Activated CD8-positive, alpha-beta T cell treated with anti-CD3 and anti-CD28 coated beads, Interleukin-2, amount 10 ng/mL, durations not matched to agents 7 days and 5 days (primary cell): Measurements from ENCODE around the gene NLGN1. TPM values are rescaled to one million over a fixed set of nuclear protein-coding genes. Genes with fewer than 3 reads are reported as not detected.

Experiments
- ATAC-seq: fragments of 150-1000 bp; cut with Tn5 transposase; one replicate; pipeline ENCODE4 v1.10.0; 2021; ENCODE audit warnings: moderate library complexity
- CTCF ChIA-PET: fragments of 350-600 bp; sonication (Branson Sonifier 250); formaldehyde crosslinking; loops from one replicate; lab custom pipeline; 2021; ENCODE audit warnings: antibody characterized with exemption; lab: Charles Lee
- POLR2A ChIA-PET: fragments of 350-600 bp; sonication (Branson Sonifier 250); formaldehyde crosslinking; loops from one replicate; lab custom pipeline; 2021; ENCODE audit warnings: antibody characterized with exemption; lab: Charles Lee
- DNase-seq: peaks from one replicate; pipeline ENCODE4 v3.0.0-alpha.2; 2020
- H3K27ac Mint-ChIP-seq: one replicate; pipeline ENCODE4 v1.8.0; 2021; ENCODE audit warnings: mild to moderate bottlenecking, mixed read lengths
- H3K27me3 Mint-ChIP-seq: one replicate; pipeline ENCODE4 v1.8.0; 2021; ENCODE audit warnings: low read depth, mixed read lengths
- H3K36me3 Mint-ChIP-seq: one replicate; pipeline ENCODE4 v1.8.0; 2021; ENCODE audit warnings: low read depth, mixed read lengths
- H3K4me1 Mint-ChIP-seq: one replicate; pipeline ENCODE4 v1.8.0; 2021; ENCODE audit warnings: low read depth, mixed read lengths
- H3K4me3 Mint-ChIP-seq: one replicate; pipeline ENCODE4 v1.8.0; 2021; ENCODE audit warnings: mild to moderate bottlenecking, mixed read lengths
- H3K9me3 Mint-ChIP-seq: one replicate; pipeline ENCODE4 v1.8.0; 2022; ENCODE audit warnings: mixed read lengths; ENCODE audit not compliant: insufficient read depth
- total RNA-seq, 2 experiments: library from RNA; stranded (reverse); gene quantifications; one replicate each; pipeline ENCODE4 v1.2.3, GENCODE V29; 2021

The NLGN1 gene
- total RNA-seq, 2 experiments from 2014 or later, result not detected

DNA sequence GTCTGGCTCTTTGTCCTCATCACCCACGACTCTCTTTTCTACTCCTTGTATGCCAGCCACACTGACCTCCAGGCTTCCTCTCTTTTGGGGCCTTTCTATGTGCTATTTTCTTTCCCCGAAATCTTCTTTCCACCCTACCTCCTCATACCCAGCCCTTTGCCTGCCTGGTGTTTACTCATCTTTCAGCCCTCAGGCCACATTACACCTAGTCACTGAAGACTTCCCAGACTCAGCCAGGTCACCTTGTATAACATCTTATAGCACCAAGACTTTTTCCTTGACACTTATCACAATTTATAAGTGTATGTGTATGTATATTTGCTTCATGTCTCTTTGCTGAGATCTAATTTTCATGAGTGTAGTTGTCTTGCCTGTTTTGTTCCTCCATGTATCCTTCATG, 396.4 kb downstream of the NLGN1 start:
- H3K27ac Mint-ChIP-seq, result no peak overlapping the region
- CTCF ChIA-PET, result no interaction called here
- no peak overlapping the region for H3K4me3 Mint-ChIP-seq
- H3K9me3 Mint-ChIP-seq, result no peaks in the 10 kb centered on the region
- DNase-seq (no peak), ATAC-seq (no peak)
- POLR2A ChIA-PET, result interaction anchor here (0.6 kb wide), 1 partner anchor 44 kb away, joined by 4 read pairs; no protein-coding TSS in a partner anchor
- no peaks in the 10 kb centered on the region for H3K27me3 Mint-ChIP-seq
- H3K36me3 Mint-ChIP-seq, result no peaks in the 10 kb centered on the region
- H3K4me1 Mint-ChIP-seq, result no peaks in the 10 kb centered on the region

DNA sequence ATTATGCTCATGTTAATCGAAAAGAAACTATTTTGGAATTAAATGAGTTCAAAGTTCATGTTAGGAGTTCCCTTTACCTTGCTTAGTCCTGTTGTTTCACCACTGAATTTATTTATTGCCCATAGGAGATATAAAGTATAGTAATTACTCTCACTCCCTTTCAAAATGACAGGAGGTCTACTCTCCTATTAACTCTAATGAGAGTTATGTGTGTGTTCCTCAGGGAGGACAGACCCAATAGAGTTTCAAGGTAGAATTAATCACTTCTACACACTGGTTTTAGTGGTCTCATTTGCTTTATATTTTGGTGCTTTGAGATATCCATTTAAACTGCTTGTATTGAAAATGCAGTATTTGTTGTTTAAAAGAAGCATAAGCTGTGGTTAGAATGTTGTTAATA, 398.9 kb downstream of the NLGN1 start:
- Mint-ChIP-seq H3K9me3 (no peaks in the 10 kb centered on the region), H3K27ac (no peak overlapping the region), H3K27me3 (no peaks in the 10 kb centered on the region), H3K4me3 (no peak overlapping the region), H3K36me3 (no peaks in the 10 kb centered on the region), H3K4me1 (no peaks in the 10 kb centered on the region)
- ChIA-PET POLR2A (no interaction called here), CTCF (no interaction called here)
- no peak for ATAC-seq
- no peak for DNase-seq

DNA sequence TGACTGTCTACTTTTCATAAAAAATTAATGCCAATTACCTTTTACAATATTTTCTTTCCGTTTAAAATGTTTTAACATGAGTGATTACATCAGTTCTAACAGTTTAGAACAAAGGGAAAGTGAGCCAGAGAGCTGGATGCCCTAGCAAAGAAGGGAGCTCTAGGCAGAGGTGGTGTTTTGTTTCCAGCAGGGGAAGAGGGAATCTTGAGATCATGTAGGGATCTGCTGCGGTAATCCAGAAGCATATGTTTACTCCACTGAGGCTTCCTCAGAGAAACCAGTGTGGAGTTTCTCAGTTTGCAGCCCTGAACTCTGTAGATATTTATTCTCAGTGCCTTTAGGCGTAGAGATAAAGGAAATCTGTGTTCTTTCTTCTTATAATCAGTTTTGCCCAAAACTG, 399.3 kb downstream of the NLGN1 start:
- Mint-ChIP-seq H3K4me1 (no peaks in the 10 kb centered on the region), H3K27ac (no peak overlapping the region), H3K9me3 (no peaks in the 10 kb centered on the region), H3K36me3 (no peaks in the 10 kb centered on the region), H3K4me3 (no peak overlapping the region), H3K27me3 (no peaks in the 10 kb centered on the region)
- DNase-seq, result no peak
- CTCF ChIA-PET, result no interaction called here
- POLR2A ChIA-PET, result no interaction called here
- no peak for ATAC-seq

DNA sequence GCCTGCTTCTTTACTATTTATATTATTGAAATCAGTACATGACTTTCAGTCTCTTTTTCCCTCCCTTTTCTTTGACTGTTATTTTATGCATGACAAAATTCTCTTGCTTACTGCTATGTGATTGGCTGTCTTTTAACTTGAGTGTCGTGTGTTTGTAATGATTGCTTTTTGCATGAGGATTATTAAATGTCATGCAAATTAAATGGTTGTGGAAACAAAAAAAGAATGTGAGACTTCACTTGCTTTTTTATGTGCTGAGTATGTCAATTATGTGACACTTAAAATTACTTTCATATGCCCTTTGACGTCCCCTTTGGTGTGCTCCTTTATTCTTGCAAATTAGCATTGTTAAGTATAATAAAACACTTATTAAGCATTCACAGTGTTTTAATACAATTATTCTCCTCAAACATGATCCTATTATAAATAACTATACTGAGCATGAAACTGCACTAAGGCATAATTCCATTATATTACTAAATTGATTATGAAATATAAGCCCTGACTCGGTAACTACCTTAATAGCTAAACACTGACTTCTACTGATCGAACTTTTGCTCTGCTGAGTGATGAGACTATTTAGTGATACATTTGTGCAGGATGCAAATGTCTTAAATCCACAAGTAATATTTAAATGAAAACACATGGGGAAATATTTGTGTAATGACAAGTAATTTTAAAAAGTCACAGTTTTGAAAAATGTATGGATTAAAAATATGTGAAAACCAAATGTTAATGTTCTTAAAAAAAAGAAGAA, 401.7 kb downstream of the NLGN1 start:
- CTCF ChIA-PET, result no interaction called here
- H3K9me3 Mint-ChIP-seq, result no peaks in the 10 kb centered on the region
- no peaks in the 10 kb centered on the region for H3K4me1 Mint-ChIP-seq
- POLR2A ChIA-PET, result no interaction called here
- no peak overlapping the region for H3K27ac Mint-ChIP-seq
- H3K36me3 Mint-ChIP-seq, result no peaks in the 10 kb centered on the region
- H3K27me3 Mint-ChIP-seq, result no peaks in the 10 kb centered on the region
- DNase-seq (no peak), ATAC-seq (no peak)
- no peak overlapping the region for H3K4me3 Mint-ChIP-seq

DNA sequence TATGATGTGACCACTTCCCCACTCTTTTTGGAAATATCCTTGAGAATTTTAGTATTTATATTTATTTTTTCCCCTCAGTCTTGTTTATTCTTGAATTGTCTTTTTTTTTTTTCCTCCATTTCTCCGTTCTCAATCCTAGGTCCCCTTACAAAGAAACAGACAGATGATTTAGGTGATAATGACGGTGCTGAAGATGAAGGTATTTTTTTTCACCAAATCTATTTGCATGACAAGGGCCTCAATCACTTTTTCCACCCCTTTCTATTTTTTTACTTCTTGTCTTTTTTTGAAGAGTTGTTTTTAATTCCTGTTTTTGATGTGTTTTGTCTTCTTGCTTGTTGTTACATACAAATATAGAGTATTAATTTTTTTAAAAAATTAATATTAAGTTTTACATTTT, 402.6 kb downstream of the NLGN1 start:
- no peak for DNase-seq
- no peaks in the 10 kb centered on the region for H3K36me3 Mint-ChIP-seq
- no peak overlapping the region for H3K4me3 Mint-ChIP-seq

DNA sequence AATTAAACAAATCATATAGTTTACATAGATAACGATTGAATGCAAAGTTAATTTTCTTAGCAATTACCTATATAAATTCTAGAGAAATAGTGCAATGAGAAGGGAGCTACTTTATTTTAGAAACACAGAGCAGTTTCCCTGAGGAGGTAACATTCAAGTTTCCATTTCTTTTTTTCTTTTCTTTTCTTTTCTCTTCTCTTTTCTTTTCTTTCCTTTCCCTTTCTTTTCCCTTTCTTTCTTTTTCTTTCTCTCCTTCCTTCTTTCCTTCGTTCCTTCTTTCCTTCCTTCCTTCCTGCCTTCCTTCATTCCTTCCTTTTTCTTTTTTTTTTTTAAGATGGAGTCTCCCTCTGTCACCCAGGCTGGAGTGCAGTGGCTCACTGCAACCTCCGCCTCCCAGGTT, 417.3 kb downstream of the NLGN1 start:
- POLR2A ChIA-PET, result no interaction called here
- H3K36me3 Mint-ChIP-seq, result no peaks in the 10 kb centered on the region
- no peaks in the 10 kb centered on the region for H3K9me3 Mint-ChIP-seq
- CTCF ChIA-PET, result no interaction called here
- ATAC-seq (no peak), DNase-seq (no peak)
- H3K4me3 Mint-ChIP-seq, result no peak overlapping the region
- no peaks in the 10 kb centered on the region for H3K27me3 Mint-ChIP-seq
- no peak overlapping the region for H3K27ac Mint-ChIP-seq
- no peaks in the 10 kb centered on the region for H3K4me1 Mint-ChIP-seq

More for the DNA sequence above, 402.6 kb downstream of the NLGN1 start:
- Mint-ChIP-seq H3K27me3 (no peaks in the 10 kb centered on the region), H3K4me1 (no peaks in the 10 kb centered on the region), H3K9me3 (no peaks in the 10 kb centered on the region), H3K27ac (no peak overlapping the region)
- ATAC-seq, result no peak
- ChIA-PET CTCF (no interaction called here), POLR2A (no interaction called here)

DNA sequence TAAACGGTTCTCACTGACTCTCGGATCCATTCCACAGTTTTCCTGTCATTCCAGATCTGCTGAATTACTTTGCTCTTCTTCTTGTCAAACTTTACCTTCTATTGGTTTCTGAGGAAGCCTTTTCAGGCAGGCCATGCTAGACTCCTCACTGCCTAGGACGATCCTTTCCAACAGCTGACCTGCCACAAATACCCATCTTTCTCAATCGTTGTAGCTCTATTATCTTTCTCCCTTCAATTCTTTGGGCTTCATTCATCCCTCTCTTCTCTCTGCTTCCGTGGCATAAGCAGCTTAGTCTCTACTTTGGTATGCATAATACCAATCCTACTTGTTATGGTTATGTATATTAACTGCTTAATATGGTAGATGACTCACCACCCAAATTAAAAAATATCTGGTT, 421.8 kb downstream of the NLGN1 start:
- ChIA-PET CTCF (no interaction called here), POLR2A (no interaction called here)
- Mint-ChIP-seq H3K36me3 (no peaks in the 10 kb centered on the region), H3K9me3 (no peaks in the 10 kb centered on the region), H3K27me3 (no peaks in the 10 kb centered on the region), H3K4me1 (no peaks in the 10 kb centered on the region), H3K27ac (no peak overlapping the region), H3K4me3 (no peak overlapping the region)
- no peak for DNase-seq
- ATAC-seq, result no peak

DNA sequence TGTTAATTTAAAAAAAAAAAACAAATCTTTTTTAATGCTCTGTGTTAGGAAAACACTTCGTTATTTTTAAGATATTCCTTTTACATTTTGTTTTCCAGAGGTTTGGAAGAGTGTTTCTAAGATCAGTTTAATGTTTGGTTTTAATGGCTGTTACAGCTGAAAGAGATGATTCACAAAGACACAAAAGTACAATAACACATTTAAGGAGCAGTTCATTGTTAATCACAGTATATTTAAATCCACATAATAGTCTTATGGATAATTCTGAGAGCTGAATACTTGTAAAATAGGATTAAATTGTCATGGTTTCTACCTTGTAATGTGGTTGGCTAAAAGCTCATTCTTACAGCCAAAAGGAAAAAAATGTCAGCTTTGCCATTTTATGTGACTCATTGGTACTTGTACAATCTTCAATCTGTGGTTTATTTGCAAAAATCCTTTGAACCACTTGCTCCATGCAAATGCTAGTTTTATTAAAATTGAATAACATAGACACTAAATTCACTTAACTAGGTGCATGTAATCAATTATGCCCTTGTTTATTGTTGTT, 426.4 kb downstream of the NLGN1 start:
- ChIA-PET POLR2A (no interaction called here), CTCF (no interaction called here)
- Mint-ChIP-seq H3K36me3 (no peaks in the 10 kb centered on the region), H3K4me1 (no peaks in the 10 kb centered on the region), H3K27ac (no peak overlapping the region), H3K27me3 (no peaks in the 10 kb centered on the region), H3K9me3 (no peaks in the 10 kb centered on the region), H3K4me3 (no peak overlapping the region)
- no peak for DNase-seq
- ATAC-seq, result no peak

DNA sequence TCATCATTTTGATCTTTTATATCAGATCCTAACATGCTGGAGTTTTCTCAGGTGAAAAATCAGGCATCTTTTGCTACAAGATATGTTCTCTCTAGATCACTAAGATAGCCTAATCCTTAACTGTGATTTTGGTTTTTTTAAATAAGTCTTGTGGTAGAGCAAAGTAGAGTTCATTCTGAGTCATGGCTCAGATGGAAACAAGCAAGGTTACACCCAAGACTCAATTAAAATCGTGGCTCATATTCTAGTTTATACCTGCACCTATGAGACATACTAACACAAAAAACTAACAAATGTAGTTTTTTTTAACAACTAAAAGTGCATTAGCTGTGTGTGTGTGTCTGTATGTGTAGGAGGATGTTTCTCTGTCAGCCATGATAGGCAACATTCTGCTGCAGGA, 428.2 kb downstream of the NLGN1 start:
- no peak overlapping the region for H3K4me3 Mint-ChIP-seq
- no peak for ATAC-seq
- H3K27me3 Mint-ChIP-seq, result no peaks in the 10 kb centered on the region
- CTCF ChIA-PET, result no interaction called here
- no peak overlapping the region for H3K27ac Mint-ChIP-seq
- no peaks in the 10 kb centered on the region for H3K36me3 Mint-ChIP-seq
- POLR2A ChIA-PET, result no interaction called here
- DNase-seq, result no peak
- H3K4me1 Mint-ChIP-seq, result no peaks in the 10 kb centered on the region
- H3K9me3 Mint-ChIP-seq, result no peaks in the 10 kb centered on the region

DNA sequence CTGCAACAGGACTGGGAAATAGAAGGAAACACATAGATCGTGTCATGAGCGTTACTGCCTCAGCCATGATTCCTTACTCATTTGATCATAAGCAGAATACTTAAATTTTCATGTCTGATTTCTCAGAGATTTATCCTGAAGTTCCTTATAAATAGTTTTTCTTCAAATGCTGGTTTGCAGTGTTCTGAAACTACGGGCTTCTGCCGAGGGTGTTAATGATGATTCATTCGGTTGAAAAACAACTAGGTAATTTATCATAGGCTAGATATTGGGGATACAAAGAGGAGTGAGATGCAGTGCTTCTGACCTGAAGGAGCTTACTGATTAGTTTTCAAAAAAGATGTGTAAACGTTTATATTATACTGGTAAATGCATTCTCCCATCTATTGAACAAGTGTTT, 428.9 kb downstream of the NLGN1 start:
- H3K27ac Mint-ChIP-seq, result no peak overlapping the region
- no peaks in the 10 kb centered on the region for H3K36me3 Mint-ChIP-seq
- ChIA-PET CTCF (no interaction called here), POLR2A (no interaction called here)
- H3K4me1 Mint-ChIP-seq, result no peaks in the 10 kb centered on the region
- no peak for ATAC-seq
- DNase-seq, result no peak
- no peaks in the 10 kb centered on the region for H3K9me3 Mint-ChIP-seq
- H3K27me3 Mint-ChIP-seq, result no peaks in the 10 kb centered on the region
- no peak overlapping the region for H3K4me3 Mint-ChIP-seq

DNA sequence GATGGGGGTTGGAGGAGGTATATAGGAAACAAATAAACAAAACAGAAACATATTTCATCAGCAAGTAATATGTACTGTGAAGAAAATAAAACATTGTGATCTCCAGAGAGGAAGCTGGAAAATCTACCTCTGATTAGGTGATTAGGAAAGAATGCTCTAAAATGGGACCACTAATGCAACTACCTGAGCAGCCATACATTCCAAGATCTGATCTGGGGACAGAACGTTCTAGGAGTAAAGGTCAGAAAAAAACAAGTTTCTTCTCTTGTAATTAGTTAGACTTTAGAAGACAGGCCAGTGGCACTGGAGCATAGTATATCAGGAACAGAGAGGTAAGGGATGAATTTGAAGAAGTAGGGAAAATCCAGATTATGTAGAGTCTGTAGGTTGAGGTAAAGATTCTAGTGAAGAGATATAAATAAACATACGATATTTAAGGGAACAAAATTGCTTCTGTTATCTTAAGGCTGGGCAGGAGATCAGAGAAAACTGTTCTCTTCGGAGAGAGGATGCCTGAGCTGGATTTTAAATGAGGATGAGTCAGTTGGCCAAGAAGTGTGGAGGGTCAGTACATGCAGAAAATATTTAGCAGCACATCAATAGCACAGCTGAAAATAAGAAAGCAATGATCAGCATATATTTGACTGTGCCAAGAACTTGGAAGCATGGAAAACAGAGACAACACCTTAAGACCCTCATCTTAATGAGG, 429.5 kb downstream of the NLGN1 start:
- Mint-ChIP-seq H3K4me1 (no peaks in the 10 kb centered on the region), H3K27me3 (no peaks in the 10 kb centered on the region), H3K9me3 (no peaks in the 10 kb centered on the region), H3K27ac (no peak overlapping the region), H3K4me3 (no peak overlapping the region), H3K36me3 (no peaks in the 10 kb centered on the region)
- ATAC-seq, result no peak
- POLR2A ChIA-PET, result no interaction called here
- DNase-seq, result no peak
- CTCF ChIA-PET, result no interaction called here

DNA sequence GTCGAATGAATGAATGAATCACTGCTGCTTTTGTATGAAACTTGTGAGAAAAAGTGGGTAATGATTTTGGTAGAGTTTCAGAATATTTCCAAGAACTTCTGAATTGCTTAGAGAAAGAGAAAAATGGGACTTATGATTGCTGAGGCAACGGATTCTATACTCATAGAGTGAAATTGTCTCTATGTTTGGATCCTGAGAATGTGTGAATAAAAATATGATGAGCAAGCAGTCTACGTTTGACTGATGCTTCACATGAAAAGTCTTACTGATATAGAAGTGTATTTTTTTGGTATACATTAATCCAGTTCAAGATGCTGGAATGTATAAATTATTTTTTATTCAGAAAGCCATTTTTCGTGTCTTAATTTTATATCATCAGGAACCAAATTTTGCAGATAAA, 441.1 kb downstream of the NLGN1 start:
- ChIA-PET CTCF (no interaction called here), POLR2A (interaction anchor here (0.7 kb wide), 1 partner anchor 45 kb away, joined by 4 read pairs; no protein-coding TSS in a partner anchor)
- Mint-ChIP-seq H3K4me1 (no peaks in the 10 kb centered on the region), H3K27ac (no peak overlapping the region), H3K4me3 (no peak overlapping the region), H3K36me3 (no peaks in the 10 kb centered on the region), H3K9me3 (no peaks in the 10 kb centered on the region), H3K27me3 (no peaks in the 10 kb centered on the region)
- ATAC-seq (no peak), DNase-seq (no peak)
